Glutamatergic neuron (in vitro differentiated cells): ENCODE data around the gene SLC25A41. TPM values are rescaled to one million over a fixed set of nuclear protein-coding genes. Genes with fewer than 3 reads are reported as not detected.

Experiments
- DNase-seq: peaks from one replicate; pipeline ENCODE4 v3.0.0; 2022
- H3K27ac Mint-ChIP-seq: one replicate; pipeline ENCODE4 v1.8.0; 2020; ENCODE audit warnings: mild to moderate bottlenecking, mixed read lengths, inconsistent platforms; ENCODE audit not compliant: unreplicated experiment
- H3K27me3 Mint-ChIP-seq: one replicate; pipeline ENCODE4 v1.8.0; 2020; ENCODE audit warnings: mild to moderate bottlenecking, moderate library complexity, mixed read lengths, inconsistent platforms; ENCODE audit not compliant: unreplicated experiment
- H3K36me3 Mint-ChIP-seq: one replicate; pipeline ENCODE4 v1.8.0; 2020; ENCODE audit warnings: mild to moderate bottlenecking, mixed read lengths, inconsistent platforms; ENCODE audit not compliant: unreplicated experiment
- H3K4me1 Mint-ChIP-seq: one replicate; pipeline ENCODE4 v1.8.0; 2020; ENCODE audit warnings: mild to moderate bottlenecking, low read depth, mixed read lengths, inconsistent platforms; ENCODE audit not compliant: unreplicated experiment
- H3K4me3 Mint-ChIP-seq: one replicate; pipeline ENCODE4 v1.8.0; 2020; ENCODE audit warnings: mild to moderate bottlenecking, mixed read lengths, inconsistent platforms; ENCODE audit not compliant: unreplicated experiment
- H3K9me3 Mint-ChIP-seq: one replicate; pipeline ENCODE4 v1.8.0; 2020; ENCODE audit warnings: mild to moderate bottlenecking, moderate library complexity, mixed read lengths, inconsistent platforms; ENCODE audit not compliant: unreplicated experiment
- total RNA-seq: library from RNA; stranded (reverse); fragmentation: NEBNext Ultra II Directional; extraction: Animal tissue kit (Norgen Biotek cat#: 25700); gene quantifications from one replicate; pipeline ENCODE4 v1.2.1, GENCODE V29; 2021; ENCODE audit not compliant: unreplicated experiment
- TF ChIP-seq, protein P1 (sequence below): fragments of 200-600 bp; sonication (generic); IDR thresholded peaks from one replicate; pipeline ENCODE4 v1.5.0; 2021; ENCODE audit not compliant: partially characterized antibody, unreplicated experiment

The SLC25A41 gene
- total RNA-seq, 1 donor from 2014 or later: 0.29 TPM

DNA sequence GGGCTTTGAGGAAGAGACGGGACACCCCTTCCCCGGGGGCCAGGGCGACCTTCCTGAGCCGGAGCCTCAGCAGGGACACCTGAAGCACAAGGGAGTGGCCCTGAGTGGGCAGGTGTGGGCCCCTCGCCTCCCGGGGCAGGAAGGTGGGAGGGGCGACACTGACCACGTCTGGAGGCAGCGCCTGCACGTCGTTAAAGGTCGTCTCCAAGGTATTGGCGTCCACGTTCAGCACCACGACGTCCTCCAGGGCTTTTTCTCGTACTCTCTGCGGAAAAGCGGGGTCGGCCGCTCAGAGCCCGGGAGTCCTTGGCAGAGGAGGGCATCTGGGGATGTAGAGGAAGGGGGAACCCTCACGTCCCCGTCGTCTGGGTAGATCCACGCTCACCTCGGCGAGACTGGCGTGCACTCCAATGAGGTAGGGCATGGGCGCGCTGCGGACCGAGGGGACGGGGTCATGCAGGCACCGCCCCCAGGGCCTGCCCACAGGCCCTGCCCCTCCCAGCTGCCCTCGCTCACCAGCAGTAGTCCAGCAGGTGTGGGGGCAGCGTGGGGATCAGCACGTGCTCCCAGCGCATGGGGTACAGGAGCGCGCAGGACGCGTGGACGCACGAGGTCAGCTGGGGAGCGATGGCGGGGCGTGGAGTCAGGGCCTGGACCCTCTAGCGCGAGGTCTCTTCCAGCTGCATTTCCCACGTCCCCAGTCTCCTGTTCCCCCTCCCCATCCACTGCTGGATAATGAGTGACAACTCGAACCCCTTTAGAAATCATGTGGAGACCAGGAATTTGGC, 42.0 kb upstream of the SLC25A41 start:
- H3K4me1 Mint-ChIP-seq: no peaks in the 10 kb centered on the region
- H3K27me3 Mint-ChIP-seq: peaks cover 1% of the 10 kb centered on the region
- peak; percentile 29 for DNase-seq
- H3K4me3 Mint-ChIP-seq: no peak overlapping the region
- TF ChIP-seq, protein P1, sequence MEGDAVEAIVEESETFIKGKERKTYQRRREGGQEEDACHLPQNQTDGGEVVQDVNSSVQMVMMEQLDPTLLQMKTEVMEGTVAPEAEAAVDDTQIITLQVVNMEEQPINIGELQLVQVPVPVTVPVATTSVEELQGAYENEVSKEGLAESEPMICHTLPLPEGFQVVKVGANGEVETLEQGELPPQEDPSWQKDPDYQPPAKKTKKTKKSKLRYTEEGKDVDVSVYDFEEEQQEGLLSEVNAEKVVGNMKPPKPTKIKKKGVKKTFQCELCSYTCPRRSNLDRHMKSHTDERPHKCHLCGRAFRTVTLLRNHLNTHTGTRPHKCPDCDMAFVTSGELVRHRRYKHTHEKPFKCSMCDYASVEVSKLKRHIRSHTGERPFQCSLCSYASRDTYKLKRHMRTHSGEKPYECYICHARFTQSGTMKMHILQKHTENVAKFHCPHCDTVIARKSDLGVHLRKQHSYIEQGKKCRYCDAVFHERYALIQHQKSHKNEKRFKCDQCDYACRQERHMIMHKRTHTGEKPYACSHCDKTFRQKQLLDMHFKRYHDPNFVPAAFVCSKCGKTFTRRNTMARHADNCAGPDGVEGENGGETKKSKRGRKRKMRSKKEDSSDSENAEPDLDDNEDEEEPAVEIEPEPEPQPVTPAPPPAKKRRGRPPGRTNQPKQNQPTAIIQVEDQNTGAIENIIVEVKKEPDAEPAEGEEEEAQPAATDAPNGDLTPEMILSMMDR: no peak
- no peak overlapping the region for H3K27ac Mint-ChIP-seq
- no peaks in the 10 kb centered on the region for H3K9me3 Mint-ChIP-seq
- peaks cover 4% of the 10 kb centered on the region for H3K36me3 Mint-ChIP-seq

DNA sequence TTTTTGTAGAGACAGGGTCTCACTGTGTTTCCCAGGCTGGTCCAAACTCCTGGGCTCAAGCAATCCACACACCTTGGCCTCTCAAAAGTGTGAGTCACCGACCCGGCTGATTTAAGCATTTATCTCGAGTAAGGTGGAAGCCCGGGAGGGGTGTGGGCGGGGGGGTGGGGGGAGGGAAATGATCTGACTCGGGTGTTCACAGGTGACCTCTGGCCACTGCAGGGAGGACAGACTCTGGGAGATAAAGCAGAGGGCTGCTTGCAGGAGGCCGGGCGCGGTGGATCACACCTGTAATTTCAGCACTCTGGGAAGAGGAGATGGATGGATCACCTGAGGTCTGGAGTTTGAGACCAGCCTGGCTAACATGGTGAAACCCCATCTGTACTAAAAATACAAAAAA, 40.1 kb upstream of the SLC25A41 start:
- Mint-ChIP-seq H3K4me3 (no peak overlapping the region), H3K4me1 (no peaks in the 10 kb centered on the region), H3K9me3 (peaks cover 2% of the 10 kb centered on the region), H3K36me3 (peaks cover 4% of the 10 kb centered on the region), H3K27ac (no peak overlapping the region), H3K27me3 (peaks cover 1% of the 10 kb centered on the region)
- TF ChIP-seq, protein P1: no peak
- DNase-seq: no peak

DNA sequence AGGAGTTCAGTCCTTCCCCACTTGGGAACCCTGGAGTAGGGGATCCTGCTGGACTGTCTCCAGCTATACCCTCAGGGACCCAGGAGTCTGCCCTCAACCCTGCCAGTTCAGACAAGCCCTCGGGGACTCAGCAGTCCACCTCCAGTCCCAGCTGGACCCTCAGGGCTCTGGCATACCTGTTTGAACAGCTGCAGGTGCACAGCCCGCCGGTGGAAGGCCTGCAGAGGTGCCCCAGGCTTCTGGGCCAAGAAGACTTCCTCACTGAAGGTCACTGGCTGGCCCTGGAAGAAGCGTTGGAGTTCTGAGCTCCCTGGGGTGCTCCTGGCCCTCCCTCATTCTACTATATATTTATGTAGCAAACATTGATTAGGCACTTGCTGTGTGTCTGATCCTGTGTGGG, 39.1 kb upstream of the SLC25A41 start:
- Mint-ChIP-seq H3K4me3 (no peak overlapping the region), H3K9me3 (peaks cover 2% of the 10 kb centered on the region), H3K27ac (no peak overlapping the region), H3K4me1 (no peaks in the 10 kb centered on the region), H3K36me3 (peaks cover 4% of the 10 kb centered on the region), H3K27me3 (peaks cover 1% of the 10 kb centered on the region)
- DNase-seq: no peak
- TF ChIP-seq, protein P1: no peak

DNA sequence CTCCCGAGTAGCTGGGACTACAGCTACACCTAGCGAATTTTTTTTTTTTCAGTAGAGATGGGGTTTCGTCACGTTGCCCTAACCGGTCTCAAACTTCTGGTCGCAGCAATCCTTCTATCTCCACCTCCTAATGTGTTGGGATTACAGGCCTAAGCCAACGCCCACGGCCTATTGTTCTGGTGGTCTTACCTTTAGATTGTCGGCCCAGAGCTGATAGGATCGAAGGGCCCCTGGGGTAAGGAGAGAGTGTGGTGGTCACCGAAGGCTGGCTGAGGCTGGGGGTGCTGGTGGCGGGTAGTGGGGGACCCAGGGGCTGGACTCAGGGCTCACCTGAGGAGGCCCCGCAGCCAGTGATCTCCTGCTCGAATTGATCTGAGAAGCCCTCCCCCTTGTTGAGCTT, 37.5 kb upstream of the SLC25A41 start:
- Mint-ChIP-seq H3K4me3 (no peak overlapping the region), H3K4me1 (no peaks in the 10 kb centered on the region), H3K27ac (no peak overlapping the region), H3K36me3 (peaks cover 4% of the 10 kb centered on the region), H3K9me3 (peaks cover 2% of the 10 kb centered on the region), H3K27me3 (peaks cover 2% of the 10 kb centered on the region)
- no peak for DNase-seq
- TF ChIP-seq, protein P1: no peak

DNA sequence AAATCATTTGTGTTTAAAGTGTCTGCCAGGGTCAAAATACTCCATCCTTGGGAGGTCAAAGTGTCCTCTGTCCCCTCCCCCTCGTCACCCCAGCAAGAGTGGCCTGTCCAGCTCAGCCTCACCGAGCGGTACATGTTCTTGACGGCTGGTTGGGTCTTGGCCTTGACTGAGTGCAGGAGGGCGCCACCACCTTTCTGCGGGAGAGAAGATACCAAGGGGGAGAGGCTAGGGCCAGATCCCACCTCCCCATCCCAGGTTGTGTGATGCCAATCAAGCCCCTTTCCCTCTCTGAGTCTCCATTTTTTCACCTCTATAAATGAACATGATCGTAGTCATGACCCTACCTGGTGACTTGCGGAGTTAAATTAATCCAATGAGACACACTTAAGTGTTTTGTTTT, 36.6 kb upstream of the SLC25A41 start:
- H3K27ac Mint-ChIP-seq: no peak overlapping the region
- no peak for DNase-seq
- H3K4me1 Mint-ChIP-seq: no peaks in the 10 kb centered on the region
- H3K9me3 Mint-ChIP-seq: peaks cover 3% of the 10 kb centered on the region
- peaks cover 4% of the 10 kb centered on the region for H3K36me3 Mint-ChIP-seq
- TF ChIP-seq, protein P1: no peak
- H3K4me3 Mint-ChIP-seq: no peak overlapping the region
- peaks cover 7% of the 10 kb centered on the region for H3K27me3 Mint-ChIP-seq
